GM23338 (cell line): ENCODE results near the gene UBXN11. TPM values are rescaled to one million over a fixed set of nuclear protein-coding genes. Genes with fewer than 3 reads are reported as not detected.

Experiments
- ATAC-seq: fragments of 200-7000 bp; cut with Tn5 transposase; 3 replicates; pipeline ENCODE4 v1.9.1; 2020
- DNase-seq: peaks from one replicate; pipeline ENCODE4 v3.0.0-alpha.2; 2015; ENCODE audit warnings: low spot score
- H2AFZ ChIP-seq: fragments of 200-600 bp; sonication (generic); 2 replicates; pipeline ENCODE4 v1.8.0; 2016; ENCODE audit warnings: antibody characterized with exemption, mild to moderate bottlenecking, moderate library complexity
- H3F3A ChIP-seq: fragments of 200-600 bp; sonication (generic); replicated peaks from 2 replicates; pipeline ENCODE4 v1.8.0; 2017; ENCODE audit warnings: antibody characterized with exemption, mixed run types, low read depth
- H3K27ac ChIP-seq: fragments of 200-600 bp; sonication (generic); 2 replicates; pipeline ENCODE4 v1.6.1; 2016; ENCODE audit warnings: low read depth
- H3K27me3 ChIP-seq: fragments of 200-600 bp; sonication (generic); 2 replicates; pipeline ENCODE4 v1.8.0; 2016; ENCODE audit warnings: mild to moderate bottlenecking, mixed run types, moderate library complexity; ENCODE audit not compliant: insufficient read depth
- H3K36me3 ChIP-seq: fragments of 200-600 bp; sonication (generic); 2 replicates; pipeline ENCODE4 v1.8.0; 2016; ENCODE audit warnings: mild to moderate bottlenecking; ENCODE audit not compliant: insufficient read depth
- H3K4me1 ChIP-seq: fragments of 200-600 bp; sonication (generic); 2 replicates; pipeline ENCODE4 v1.8.0; 2016; ENCODE audit warnings: mild to moderate bottlenecking, moderate library complexity; ENCODE audit not compliant: insufficient read depth
- H3K4me2 ChIP-seq: fragments of 200-600 bp; sonication (generic); 2 replicates; pipeline ENCODE4 v1.7.1; 2017; ENCODE audit warnings: mixed run types
- H3K4me3 ChIP-seq: fragments of 200-600 bp; sonication (generic); 2 replicates; pipeline ENCODE4 v1.6.1; 2016; ENCODE audit warnings: mixed run types
- H3K79me2 ChIP-seq: fragments of 200-600 bp; sonication (generic); replicated peaks from 2 replicates; pipeline ENCODE4 v1.8.0; 2017; ENCODE audit warnings: mild to moderate bottlenecking; ENCODE audit not compliant: insufficient read depth
- H3K9me2 ChIP-seq: fragments of 200-600 bp; sonication (generic); 2 replicates; pipeline ENCODE4 v1.8.0; 2017; ENCODE audit not compliant: insufficient read depth
- H4K20me1 ChIP-seq: fragments of 200-600 bp; sonication (generic); replicated peaks from 2 replicates; pipeline ENCODE4 v1.8.0; 2017; ENCODE audit warnings: mild to moderate bottlenecking; ENCODE audit not compliant: insufficient read depth
- H3K27ac Mint-ChIP-seq: 2 replicates; pipeline ENCODE4 v1.8.0; 2020; ENCODE audit warnings: inconsistent platforms, mild to moderate bottlenecking, moderate library complexity, mixed read lengths
- H3K27me3 Mint-ChIP-seq: 3 replicates; pipeline ENCODE4 v1.8.0; 2022; ENCODE audit warnings: low read depth, mild to moderate bottlenecking, moderate library complexity, mixed read lengths, inconsistent platforms; ENCODE audit not compliant: insufficient read depth, poor library complexity
- H3K36me3 Mint-ChIP-seq: 3 replicates; pipeline ENCODE4 v1.8.0; 2021; ENCODE audit warnings: low read depth, mild to moderate bottlenecking, inconsistent platforms, moderate library complexity, mixed read lengths
- H3K4me1 Mint-ChIP-seq: 3 replicates; pipeline ENCODE4 v1.8.0; 2020; ENCODE audit warnings: mild to moderate bottlenecking, inconsistent platforms, mixed read lengths
- H3K4me3 Mint-ChIP-seq: 3 replicates; pipeline ENCODE4 v1.8.0; 2021; ENCODE audit warnings: moderate library complexity, mild to moderate bottlenecking, inconsistent platforms, mixed read lengths
- H3K9me3 Mint-ChIP-seq: 3 replicates; pipeline ENCODE4 v1.8.0; 2020; ENCODE audit warnings: moderate library complexity, mild to moderate bottlenecking, inconsistent platforms, mixed read lengths
- CREB1 ChIP-seq: fragments of 250-450 bp; sonication (Bioruptor Pico); IDR thresholded peaks from 2 replicates; pipeline ENCODE4 v1.5.0; 2020; ENCODE audit warnings: low read depth, mild to moderate bottlenecking, moderate library complexity
- EZH2 ChIP-seq: fragments of 200-600 bp; sonication (generic); IDR thresholded peaks from one replicate; pipeline ENCODE4 v1.8.0; 2017; ENCODE audit warnings: antibody characterized with exemption, mild to moderate bottlenecking, low read depth; ENCODE audit not compliant: unreplicated experiment
- EZH2phosphoT487 ChIP-seq: fragments of 200-600 bp; sonication (generic); IDR thresholded peaks from one replicate; pipeline ENCODE4 v1.8.1; 2018; ENCODE audit warnings: antibody characterized with exemption; ENCODE audit not compliant: unreplicated experiment
- JUNB ChIP-seq: IDR thresholded peaks from one replicate; pipeline ENCODE4 v1.6.1; 2016; ENCODE audit warnings: antibody characterized with exemption; ENCODE audit not compliant: unreplicated experiment
- NANOG ChIP-seq: IDR thresholded peaks from 2 replicates; pipeline ENCODE4 v1.6.1; 2016; ENCODE audit warnings: antibody characterized with exemption, borderline replicate concordance
- POLR2AphosphoS5 ChIP-seq: IDR thresholded peaks from 2 replicates; pipeline ENCODE4 v1.6.1; 2016; ENCODE audit warnings: antibody characterized with exemption, low read depth
- STAT1 ChIP-seq: IDR thresholded peaks from one replicate; pipeline ENCODE4 v1.6.1; 2016; ENCODE audit warnings: antibody characterized with exemption; ENCODE audit not compliant: unreplicated experiment
- ZNF331 ChIP-seq: fragments of 250-450 bp; sonication (Bioruptor Pico); IDR thresholded peaks from 2 replicates; pipeline ENCODE4 v1.5.0; 2020; ENCODE audit warnings: low read depth, mild to moderate bottlenecking, moderate library complexity
- polyA plus RNA-seq: library from polyadenylated mRNA; unstranded; fragments of >200 nt; fragmentation: Nextera tagmentation; extraction: Ambion mirVana; gene quantifications from 2 replicates; pipeline ENCODE4 v1.2.1, GENCODE V29; 2016
- total RNA-seq: library from RNA; depleted of rRNA; stranded (reverse); fragments of >200 nt; shearing (Covaris generic); gene quantifications from 2 replicates; pipeline ENCODE4 v1.2.3, GENCODE V29; 2014
- TF ChIP-seq, protein P1 (sequence below), 2 experiments: fragments of 200-600 bp in 1 of 2; sonication (generic) in 1 of 2; conservative IDR thresholded peaks; 2 replicates each; pipeline versions ENCODE4 v1.5.1 to v1.6.1; 2016 to 2017; ENCODE audit warnings: antibody characterized with exemption in 2 of 2, low read depth in 2 of 2, mild to moderate bottlenecking in 2 of 2, moderate library complexity in 1 of 2
- TF ChIP-seq, protein P2 (sequence below): fragments of 250-450 bp; sonication (Bioruptor Pico); IDR thresholded peaks from 2 replicates; pipeline ENCODE4 v1.5.0; 2020; ENCODE audit warnings: mild to moderate bottlenecking, moderate library complexity

Gene UBXN11
- total and polyA plus RNA-seq, 2 experiments from 2014 or later, result 8.0 to 8.3 TPM

DNA sequence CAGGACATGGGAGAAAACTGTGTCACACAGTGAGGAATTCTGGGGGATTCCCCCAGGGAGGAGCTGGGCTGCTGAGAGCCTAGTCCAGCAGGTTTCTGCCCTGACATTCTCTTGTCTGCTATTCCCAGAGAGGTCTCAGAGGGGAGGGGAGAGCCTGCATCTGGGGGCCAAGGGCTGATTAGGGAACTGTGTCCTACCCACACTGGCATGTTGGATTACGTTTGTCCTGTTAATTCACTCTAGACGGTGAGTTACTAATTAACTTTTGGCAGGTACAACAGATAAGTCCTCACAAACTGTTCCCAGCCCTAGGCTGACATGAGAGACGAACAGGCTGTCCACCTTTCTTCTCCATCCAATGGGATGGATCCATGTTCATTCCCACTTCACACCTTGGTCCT lies 29.2 kb downstream of the UBXN11 start:
- peaks cover 63% of the 10 kb centered on the region for H3K36me3 Mint-ChIP-seq
- TF ChIP-seq STAT1 (no peak), EZH2 (no peak), ZNF331 (no peak)
- H3K4me1 Mint-ChIP-seq, result peaks cover 40% of the 10 kb centered on the region
- no peak overlapping the region; the same call in 2 of the 3 replicates for H3K4me3 Mint-ChIP-seq
- Histone ChIP-seq H3K4me3 (no peak overlapping the region), H3K36me3 (peaks cover 27% of the 10 kb centered on the region), H3K27ac (no peak overlapping the region), H3K9me2 (no peaks in the 10 kb centered on the region), H4K20me1 (no peaks in the 10 kb centered on the region; the same call in 1 of the 2 replicates), H3K4me1 (peaks cover 12% of the 10 kb centered on the region), H2AFZ (no peak overlapping the region), H3K27me3 (no peaks in the 10 kb centered on the region), H3F3A (peaks cover 31% of the 10 kb centered on the region), H3K79me2 (no peaks in the 10 kb centered on the region), H3K4me2 (no peak overlapping the region)
- H3K27me3 Mint-ChIP-seq, result peaks cover 17% of the 10 kb centered on the region
- no peak for DNase-seq
- no peaks in the 10 kb centered on the region; the same call in 2 of the 3 replicates for H3K9me3 Mint-ChIP-seq
- H3K27ac Mint-ChIP-seq, result no peak overlapping the region
- no peak for ATAC-seq

DNA sequence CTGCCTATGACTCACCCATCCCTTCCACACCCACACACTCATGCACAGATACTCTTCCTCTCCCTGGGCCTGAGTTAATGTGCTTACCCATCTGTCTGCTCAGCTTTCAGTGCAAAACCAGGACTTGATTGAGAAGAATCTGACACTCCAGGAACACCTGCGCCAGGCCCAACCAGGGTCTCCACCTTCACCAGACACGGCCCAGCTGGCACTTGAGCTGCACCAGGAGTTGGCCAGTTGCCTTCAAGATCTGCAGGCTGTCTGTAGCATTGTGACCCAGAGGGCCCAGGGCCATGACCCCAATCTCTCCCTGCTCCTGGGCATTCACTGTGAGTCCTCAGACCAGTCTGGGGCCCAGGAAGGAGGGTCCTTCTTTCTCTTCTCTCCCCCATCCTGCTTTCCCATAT lies 30.0 kb downstream of the UBXN11 start:
- Mint-ChIP-seq H3K36me3 (peaks cover 70% of the 10 kb centered on the region), H3K9me3 (no peaks in the 10 kb centered on the region; the same call in 2 of the 3 replicates), H3K4me3 (no peak overlapping the region), H3K27me3 (peaks cover 13% of the 10 kb centered on the region), H3K27ac (no peak overlapping the region), H3K4me1 (peaks cover 33% of the 10 kb centered on the region)
- Histone ChIP-seq H3K4me2 (no peak overlapping the region), H2AFZ (no peak overlapping the region), H4K20me1 (no peaks in the 10 kb centered on the region; the same call in 1 of the 2 replicates), H3K27me3 (no peaks in the 10 kb centered on the region), H3K36me3 (peaks cover 31% of the 10 kb centered on the region), H3K9me2 (no peaks in the 10 kb centered on the region), H3K27ac (no peak overlapping the region), H3F3A (peaks cover 28% of the 10 kb centered on the region), H3K4me3 (no peak overlapping the region), H3K4me1 (peaks cover 6% of the 10 kb centered on the region), H3K79me2 (no peaks in the 10 kb centered on the region)
- ATAC-seq (no peak), DNase-seq (no peak)
- TF ChIP-seq ZNF331, result no peak
- TF ChIP-seq STAT1, result no peak
- no peak for TF ChIP-seq NANOG
- no peak for TF ChIP-seq JUNB
- TF ChIP-seq CREB1 (CRISPR knock-in tag), result no peak
- no peak for TF ChIP-seq EZH2
- no peak for TF ChIP-seq EZH2phosphoT487
- TF ChIP-seq, protein P1, sequence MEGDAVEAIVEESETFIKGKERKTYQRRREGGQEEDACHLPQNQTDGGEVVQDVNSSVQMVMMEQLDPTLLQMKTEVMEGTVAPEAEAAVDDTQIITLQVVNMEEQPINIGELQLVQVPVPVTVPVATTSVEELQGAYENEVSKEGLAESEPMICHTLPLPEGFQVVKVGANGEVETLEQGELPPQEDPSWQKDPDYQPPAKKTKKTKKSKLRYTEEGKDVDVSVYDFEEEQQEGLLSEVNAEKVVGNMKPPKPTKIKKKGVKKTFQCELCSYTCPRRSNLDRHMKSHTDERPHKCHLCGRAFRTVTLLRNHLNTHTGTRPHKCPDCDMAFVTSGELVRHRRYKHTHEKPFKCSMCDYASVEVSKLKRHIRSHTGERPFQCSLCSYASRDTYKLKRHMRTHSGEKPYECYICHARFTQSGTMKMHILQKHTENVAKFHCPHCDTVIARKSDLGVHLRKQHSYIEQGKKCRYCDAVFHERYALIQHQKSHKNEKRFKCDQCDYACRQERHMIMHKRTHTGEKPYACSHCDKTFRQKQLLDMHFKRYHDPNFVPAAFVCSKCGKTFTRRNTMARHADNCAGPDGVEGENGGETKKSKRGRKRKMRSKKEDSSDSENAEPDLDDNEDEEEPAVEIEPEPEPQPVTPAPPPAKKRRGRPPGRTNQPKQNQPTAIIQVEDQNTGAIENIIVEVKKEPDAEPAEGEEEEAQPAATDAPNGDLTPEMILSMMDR (conservative IDR thresholded peaks at IDR 0.05; ENCODE audit: low read depth in 2 of 2), result no peak
- TF ChIP-seq POLR2AphosphoS5, result no peak
- TF ChIP-seq, protein P2, sequence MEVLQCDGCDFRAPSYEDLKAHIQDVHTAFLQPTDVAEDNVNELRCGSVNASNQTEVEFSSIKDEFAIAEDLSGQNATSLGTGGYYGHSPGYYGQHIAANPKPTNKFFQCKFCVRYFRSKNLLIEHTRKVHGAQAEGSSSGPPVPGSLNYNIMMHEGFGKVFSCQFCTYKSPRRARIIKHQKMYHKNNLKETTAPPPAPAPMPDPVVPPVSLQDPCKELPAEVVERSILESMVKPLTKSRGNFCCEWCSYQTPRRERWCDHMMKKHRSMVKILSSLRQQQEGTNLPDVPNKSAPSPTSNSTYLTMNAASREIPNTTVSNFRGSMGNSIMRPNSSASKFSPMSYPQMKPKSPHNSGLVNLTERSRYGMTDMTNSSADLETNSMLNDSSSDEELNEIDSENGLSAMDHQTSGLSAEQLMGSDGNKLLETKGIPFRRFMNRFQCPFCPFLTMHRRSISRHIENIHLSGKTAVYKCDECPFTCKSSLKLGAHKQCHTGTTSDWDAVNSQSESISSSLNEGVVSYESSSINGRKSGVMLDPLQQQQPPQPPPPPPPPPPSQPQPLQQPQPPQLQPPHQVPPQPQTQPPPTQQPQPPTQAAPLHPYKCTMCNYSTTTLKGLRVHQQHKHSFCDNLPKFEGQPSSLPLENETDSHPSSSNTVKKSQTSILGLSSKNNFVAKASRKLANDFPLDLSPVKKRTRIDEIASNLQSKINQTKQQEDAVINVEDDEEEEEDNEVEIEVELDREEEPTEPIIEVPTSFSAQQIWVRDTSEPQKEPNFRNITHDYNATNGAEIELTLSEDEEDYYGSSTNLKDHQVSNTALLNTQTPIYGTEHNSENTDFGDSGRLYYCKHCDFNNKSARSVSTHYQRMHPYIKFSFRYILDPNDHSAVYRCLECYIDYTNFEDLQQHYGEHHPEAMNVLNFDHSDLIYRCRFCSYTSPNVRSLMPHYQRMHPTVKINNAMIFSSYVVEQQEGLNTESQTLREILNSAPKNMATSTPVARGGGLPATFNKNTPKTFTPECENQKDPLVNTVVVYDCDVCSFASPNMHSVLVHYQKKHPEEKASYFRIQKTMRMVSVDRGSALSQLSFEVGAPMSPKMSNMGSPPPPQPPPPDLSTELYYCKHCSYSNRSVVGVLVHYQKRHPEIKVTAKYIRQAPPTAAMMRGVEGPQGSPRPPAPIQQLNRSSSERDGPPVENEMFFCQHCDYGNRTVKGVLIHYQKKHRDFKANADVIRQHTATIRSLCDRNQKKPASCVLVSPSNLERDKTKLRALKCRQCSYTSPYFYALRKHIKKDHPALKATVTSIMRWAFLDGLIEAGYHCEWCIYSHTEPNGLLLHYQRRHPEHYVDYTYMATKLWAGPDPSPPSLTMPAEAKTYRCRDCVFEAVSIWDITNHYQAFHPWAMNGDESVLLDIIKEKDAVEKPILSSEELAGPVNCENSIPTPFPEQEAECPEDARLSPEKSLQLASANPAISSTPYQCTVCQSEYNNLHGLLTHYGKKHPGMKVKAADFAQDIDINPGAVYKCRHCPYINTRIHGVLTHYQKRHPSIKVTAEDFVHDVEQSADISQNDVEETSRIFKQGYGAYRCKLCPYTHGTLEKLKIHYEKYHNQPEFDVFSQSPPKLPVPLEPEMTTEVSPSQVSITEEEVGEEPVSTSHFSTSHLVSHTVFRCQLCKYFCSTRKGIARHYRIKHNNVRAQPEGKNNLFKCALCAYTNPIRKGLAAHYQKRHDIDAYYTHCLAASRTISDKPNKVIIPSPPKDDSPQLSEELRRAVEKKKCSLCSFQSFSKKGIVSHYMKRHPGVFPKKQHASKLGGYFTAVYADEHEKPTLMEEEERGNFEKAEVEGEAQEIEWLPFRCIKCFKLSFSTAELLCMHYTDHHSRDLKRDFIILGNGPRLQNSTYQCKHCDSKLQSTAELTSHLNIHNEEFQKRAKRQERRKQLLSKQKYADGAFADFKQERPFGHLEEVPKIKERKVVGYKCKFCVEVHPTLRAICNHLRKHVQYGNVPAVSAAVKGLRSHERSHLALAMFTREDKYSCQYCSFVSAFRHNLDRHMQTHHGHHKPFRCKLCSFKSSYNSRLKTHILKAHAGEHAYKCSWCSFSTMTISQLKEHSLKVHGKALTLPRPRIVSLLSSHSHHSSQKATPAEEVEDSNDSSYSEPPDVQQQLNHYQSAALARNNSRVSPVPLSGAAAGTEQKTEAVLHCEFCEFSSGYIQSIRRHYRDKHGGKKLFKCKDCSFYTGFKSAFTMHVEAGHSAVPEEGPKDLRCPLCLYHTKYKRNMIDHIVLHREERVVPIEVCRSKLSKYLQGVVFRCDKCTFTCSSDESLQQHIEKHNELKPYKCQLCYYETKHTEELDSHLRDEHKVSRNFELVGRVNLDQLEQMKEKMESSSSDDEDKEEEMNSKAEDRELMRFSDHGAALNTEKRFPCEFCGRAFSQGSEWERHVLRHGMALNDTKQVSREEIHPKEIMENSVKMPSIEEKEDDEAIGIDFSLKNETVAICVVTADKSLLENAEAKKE (CRISPR knock-in tag), result no peak
